ENCODE data around the gene RAP1GAP. TPM values are rescaled to one million over a fixed set of nuclear protein-coding genes. Genes with fewer than 3 reads are reported as not detected.

The RAP1GAP gene
- total RNA-seq, 1 donor from 2014 or later, result 7.4 TPM

DNA sequence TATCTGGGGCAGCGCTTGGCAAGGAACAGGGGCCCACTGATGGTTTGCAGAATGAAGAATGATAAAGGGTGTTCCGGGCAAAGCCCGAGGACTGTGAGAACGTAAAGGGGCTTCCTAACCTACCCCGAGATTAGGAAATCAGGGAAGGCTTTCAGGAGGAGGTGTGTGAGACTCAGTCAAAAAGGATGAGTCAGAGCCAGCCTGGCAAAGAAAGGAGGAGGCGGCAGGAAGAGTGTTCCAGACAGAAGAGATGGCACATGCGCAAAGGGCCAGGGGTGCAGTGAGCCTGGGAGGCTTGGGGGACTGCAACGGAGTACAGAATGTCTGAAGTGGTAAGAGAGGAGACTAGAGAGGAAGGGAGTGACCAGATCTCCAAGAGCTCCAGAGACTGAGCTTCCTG lies 70.3 kb downstream of the RAP1GAP start:
- no peaks in the 10 kb centered on the region for H3K36me3 Mint-ChIP-seq (ENCODE audit: low read depth)
- H3K9me3 Mint-ChIP-seq, result no peaks in the 10 kb centered on the region
- H3K4me1 Mint-ChIP-seq, result no peaks in the 10 kb centered on the region
- H3K27ac Mint-ChIP-seq (ENCODE audit: unreplicated experiment), result no peak overlapping the region
- H3K27me3 Mint-ChIP-seq (ENCODE audit: low read depth), result no peaks in the 10 kb centered on the region
- DNase-seq (ENCODE audit: low read depth, low spot score), result no peak
- no peak overlapping the region for H3K4me3 Mint-ChIP-seq
- TF ChIP-seq, protein P1, sequence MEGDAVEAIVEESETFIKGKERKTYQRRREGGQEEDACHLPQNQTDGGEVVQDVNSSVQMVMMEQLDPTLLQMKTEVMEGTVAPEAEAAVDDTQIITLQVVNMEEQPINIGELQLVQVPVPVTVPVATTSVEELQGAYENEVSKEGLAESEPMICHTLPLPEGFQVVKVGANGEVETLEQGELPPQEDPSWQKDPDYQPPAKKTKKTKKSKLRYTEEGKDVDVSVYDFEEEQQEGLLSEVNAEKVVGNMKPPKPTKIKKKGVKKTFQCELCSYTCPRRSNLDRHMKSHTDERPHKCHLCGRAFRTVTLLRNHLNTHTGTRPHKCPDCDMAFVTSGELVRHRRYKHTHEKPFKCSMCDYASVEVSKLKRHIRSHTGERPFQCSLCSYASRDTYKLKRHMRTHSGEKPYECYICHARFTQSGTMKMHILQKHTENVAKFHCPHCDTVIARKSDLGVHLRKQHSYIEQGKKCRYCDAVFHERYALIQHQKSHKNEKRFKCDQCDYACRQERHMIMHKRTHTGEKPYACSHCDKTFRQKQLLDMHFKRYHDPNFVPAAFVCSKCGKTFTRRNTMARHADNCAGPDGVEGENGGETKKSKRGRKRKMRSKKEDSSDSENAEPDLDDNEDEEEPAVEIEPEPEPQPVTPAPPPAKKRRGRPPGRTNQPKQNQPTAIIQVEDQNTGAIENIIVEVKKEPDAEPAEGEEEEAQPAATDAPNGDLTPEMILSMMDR (conservative IDR thresholded peaks at IDR 0.05), result no peak

DNA sequence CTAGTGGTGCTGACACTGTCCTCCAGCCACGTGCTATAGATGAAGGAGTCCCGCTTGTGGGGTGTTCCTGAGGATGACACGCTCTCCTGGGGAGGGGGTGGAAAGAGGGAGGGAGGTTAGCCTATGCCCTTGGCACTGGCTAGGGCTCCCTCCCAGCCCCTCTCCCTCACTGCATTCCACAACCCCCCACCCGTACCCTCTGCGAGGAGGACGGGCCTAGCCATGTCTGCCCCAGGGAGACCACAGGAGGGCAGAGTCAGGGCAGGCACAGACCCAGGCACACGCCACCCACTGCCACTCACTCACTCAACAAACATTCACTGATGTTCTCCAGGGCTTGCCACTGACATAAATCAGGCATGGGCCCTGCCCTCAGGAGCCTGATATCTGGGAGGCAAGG lies 70.7 kb downstream of the RAP1GAP start:
- no peaks in the 10 kb centered on the region for H3K9me3 Mint-ChIP-seq
- no peak for DNase-seq (ENCODE audit: low read depth, low spot score)
- H3K4me3 Mint-ChIP-seq, result no peak overlapping the region
- H3K27me3 Mint-ChIP-seq (ENCODE audit: low read depth), result no peaks in the 10 kb centered on the region
- no peaks in the 10 kb centered on the region for H3K4me1 Mint-ChIP-seq
- H3K36me3 Mint-ChIP-seq (ENCODE audit: low read depth), result no peaks in the 10 kb centered on the region
- TF ChIP-seq, protein P1 (conservative IDR thresholded peaks at IDR 0.05), result no peak
- H3K27ac Mint-ChIP-seq (ENCODE audit: unreplicated experiment), result no peak overlapping the region

DNA sequence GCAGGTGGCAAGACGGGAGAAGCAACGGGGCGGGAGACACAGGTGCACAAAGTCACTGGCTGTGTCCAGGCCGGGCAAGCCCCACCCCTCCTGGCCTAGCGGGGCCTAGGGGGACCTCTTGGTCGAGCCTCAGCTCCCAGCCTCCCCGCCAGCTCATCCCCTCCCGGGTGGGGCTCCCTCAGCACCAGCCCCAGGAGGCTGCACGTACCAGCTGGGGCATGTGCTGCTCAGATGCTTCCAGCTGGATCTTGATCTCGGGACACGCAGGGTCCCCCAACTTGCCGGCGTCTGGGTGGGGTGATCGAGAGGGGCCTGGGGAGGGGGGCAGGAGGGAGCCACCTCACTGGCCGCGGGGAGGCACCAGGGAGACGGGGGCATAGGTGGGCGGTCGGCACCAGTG lies 71.4 kb downstream of the RAP1GAP start:
- no peak for DNase-seq (ENCODE audit: low read depth, low spot score)
- Mint-ChIP-seq H3K36me3 (ENCODE audit: low read depth) (no peaks in the 10 kb centered on the region), H3K27me3 (ENCODE audit: low read depth) (no peaks in the 10 kb centered on the region), H3K27ac (ENCODE audit: unreplicated experiment) (no peak overlapping the region), H3K4me3 (no peak overlapping the region), H3K4me1 (no peaks in the 10 kb centered on the region), H3K9me3 (no peaks in the 10 kb centered on the region)
- TF ChIP-seq, protein P1 (conservative IDR thresholded peaks at IDR 0.05), result no peak

DNA sequence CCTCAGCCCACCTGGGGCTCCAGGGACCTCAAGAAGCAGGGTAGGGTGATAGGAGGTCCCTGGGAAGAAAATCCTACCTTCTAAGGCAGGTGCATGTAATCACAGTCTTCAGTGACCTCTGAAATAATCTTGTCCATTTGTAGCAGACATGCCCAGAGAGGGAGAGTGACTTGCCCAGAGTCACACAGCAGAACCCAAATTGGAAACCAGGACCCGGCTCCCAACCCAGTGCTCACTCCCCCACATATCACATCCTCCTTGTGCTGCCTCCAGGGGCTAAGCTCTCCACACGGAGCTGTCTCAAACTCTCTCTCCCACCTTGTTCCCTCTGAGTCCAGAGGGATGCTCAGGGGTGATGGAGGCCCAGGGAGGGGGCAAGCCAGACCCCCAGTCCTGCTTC lies 72.5 kb downstream of the RAP1GAP start:
- TF ChIP-seq, protein P1 (conservative IDR thresholded peaks at IDR 0.05), result no peak
- no peak for DNase-seq (ENCODE audit: low read depth, low spot score)
- no peak overlapping the region for H3K4me3 Mint-ChIP-seq
- no peaks in the 10 kb centered on the region for H3K9me3 Mint-ChIP-seq
- H3K4me1 Mint-ChIP-seq, result no peaks in the 10 kb centered on the region
- H3K27ac Mint-ChIP-seq (ENCODE audit: unreplicated experiment), result no peak overlapping the region
- H3K27me3 Mint-ChIP-seq (ENCODE audit: low read depth), result no peaks in the 10 kb centered on the region
- H3K36me3 Mint-ChIP-seq (ENCODE audit: low read depth), result no peaks in the 10 kb centered on the region

DNA sequence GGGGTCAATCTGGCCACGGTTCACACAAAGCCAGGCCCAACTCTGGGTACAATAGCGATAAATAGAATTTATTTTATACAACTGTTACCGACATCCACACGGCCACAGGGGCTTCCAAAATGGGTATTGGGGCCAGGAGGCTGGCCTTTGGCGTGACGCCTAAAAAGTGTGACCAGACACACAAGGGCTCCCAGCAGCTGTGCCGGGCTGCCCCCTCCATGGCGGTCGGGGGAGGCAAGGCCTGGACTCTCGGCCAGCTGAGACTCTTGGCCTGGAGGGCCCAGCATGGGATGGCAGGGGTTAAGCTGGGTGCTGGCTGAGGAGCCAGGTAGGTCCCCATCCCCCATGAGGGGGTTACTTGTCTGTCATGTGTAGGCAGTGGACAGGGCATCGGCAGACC lies 73.0 kb downstream of the RAP1GAP start:
- Mint-ChIP-seq H3K9me3 (no peaks in the 10 kb centered on the region), H3K27ac (ENCODE audit: unreplicated experiment) (no peak overlapping the region), H3K27me3 (ENCODE audit: low read depth) (no peaks in the 10 kb centered on the region), H3K4me3 (no peak overlapping the region), H3K36me3 (ENCODE audit: low read depth) (no peaks in the 10 kb centered on the region), H3K4me1 (no peaks in the 10 kb centered on the region)
- no peak for DNase-seq (ENCODE audit: low read depth, low spot score)
- TF ChIP-seq, protein P1 (conservative IDR thresholded peaks at IDR 0.05), result no peak

Measured in neural crest cell (in vitro differentiated cells).